ENCODE results near the gene GDF10. TPM values are rescaled to one million over a fixed set of nuclear protein-coding genes. Genes with fewer than 3 reads are reported as not detected.

The GDF10 gene
- total RNA-seq, 4 donors from 2014 or later: 0.29 to 12.6 (median 0.57) TPM

DNA sequence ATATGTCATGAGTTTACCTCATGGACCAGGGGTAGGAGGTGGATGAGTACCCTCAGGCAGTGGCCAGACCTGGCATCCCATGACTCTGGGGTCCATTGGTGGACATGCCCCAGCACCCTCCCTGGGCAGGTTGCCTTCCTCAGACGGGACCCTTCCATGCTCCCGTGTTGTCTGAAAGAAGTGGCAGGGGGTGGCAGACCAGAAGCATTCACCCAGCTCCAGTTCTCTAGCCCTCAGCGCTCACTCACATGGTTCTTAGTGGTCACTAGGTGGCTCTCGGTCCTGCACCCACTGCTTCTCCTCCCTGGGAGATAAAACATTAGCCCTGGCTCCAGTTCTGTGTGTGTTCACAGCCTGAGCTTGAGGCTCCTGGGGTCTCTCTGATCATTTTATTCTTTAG is 54.2 kb downstream of the GDF10 start:
- WGBS, 2 donors: 76 to 87% methylated on average over 3 to 4 of the region's 4 CpGs
- DNase-seq: no peak
- no peaks in the 10 kb centered on the region for H3K9me3 ChIP-seq
- no peak overlapping the region for H3K27ac ChIP-seq
- H3K4me3 ChIP-seq: no peak overlapping the region
- no peaks in the 10 kb centered on the region for H3K4me1 ChIP-seq
- intact Hi-C loops (cut with DNase I): no loop called here
- no peaks in the 10 kb centered on the region for H3K27me3 ChIP-seq
- TF ChIP-seq CTCF (IDR thresholded peaks at IDR 0.05): no peak
- no peak for TF ChIP-seq POLR2A (IDR thresholded peaks at IDR 0.05)
- H3K36me3 ChIP-seq: no peaks in the 10 kb centered on the region

- H3K27ac ChIP-seq: no peak overlapping the region
- H3K9me3 ChIP-seq: no peaks in the 10 kb centered on the region
- 75 to 85% methylated on average over 1 of the region's 1 CpG for WGBS, 2 donors
- no peaks in the 10 kb centered on the region for H3K27me3 ChIP-seq
- no peak overlapping the region for H3K4me3 ChIP-seq
- intact Hi-C loops (cut with DNase I): no loop called here
- no peaks in the 10 kb centered on the region for H3K4me1 ChIP-seq
- no peak for DNase-seq
- no peak for TF ChIP-seq POLR2A (IDR thresholded peaks at IDR 0.05)
- TF ChIP-seq CTCF (IDR thresholded peaks at IDR 0.05): no peak
- no peaks in the 10 kb centered on the region for H3K36me3 ChIP-seq
Observed at GRCh38 chr10:47354900-47355299, 54.9 kb downstream of the GDF10 start.

- Histone ChIP-seq H3K4me1 (peaks cover 0 to 16% (median 0%) of the 10 kb centered on the region in 3 donors), H3K9me3 (no peaks in the 10 kb centered on the region), H3K27ac (no peak overlapping the region), H3K27me3 (no peaks in the 10 kb centered on the region), H3K36me3 (no peaks in the 10 kb centered on the region), H3K4me3 (no peak overlapping the region)
- no peak for DNase-seq
- intact Hi-C loops (cut with DNase I): no loop called here
- no peak for TF ChIP-seq POLR2A (IDR thresholded peaks at IDR 0.05)
- TF ChIP-seq CTCF (IDR thresholded peaks at IDR 0.05): no peak
- WGBS, 2 donors: 83% methylated on average over 4 to 5 of the region's 5 CpGs
Observed at GRCh38 chr10:47356708-47357107, 56.7 kb downstream of the GDF10 start.

DNA sequence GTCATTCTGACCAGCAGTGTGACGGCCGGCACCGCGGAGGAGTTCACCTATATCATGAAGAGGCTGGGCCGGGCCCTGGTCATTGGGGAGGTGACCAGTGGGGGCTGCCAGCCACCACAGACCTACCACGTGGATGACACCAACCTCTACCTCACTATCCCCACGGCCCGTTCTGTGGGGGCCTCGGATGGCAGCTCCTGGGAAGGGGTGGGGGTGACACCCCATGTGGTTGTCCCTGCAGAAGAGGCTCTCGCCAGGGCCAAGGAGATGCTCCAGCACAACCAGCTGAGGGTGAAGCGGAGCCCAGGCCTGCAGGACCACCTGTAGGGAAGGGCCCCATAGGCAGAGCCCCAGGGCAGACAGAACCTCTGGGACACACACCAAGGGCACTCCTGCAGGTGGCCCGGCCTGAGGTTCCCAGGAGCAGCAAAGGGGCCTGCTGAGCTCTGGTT is 57.2 kb downstream of the GDF10 start:
- Histone ChIP-seq H3K9me3 (no peaks in the 10 kb centered on the region), H3K4me1 (peaks cover 0 to 19% (median 0%) of the 10 kb centered on the region in 3 donors), H3K4me3 (no peak overlapping the region), H3K36me3 (no peaks in the 10 kb centered on the region), H3K27ac (no peak overlapping the region), H3K27me3 (no peaks in the 10 kb centered on the region)
- intact Hi-C loops (cut with DNase I): no loop called here
- 88 to 100% methylated on average over 1 to 3 of the region's 12 CpGs for WGBS, 2 donors
- no peak for DNase-seq
- TF ChIP-seq POLR2A (IDR thresholded peaks at IDR 0.05) (no peak), CTCF (IDR thresholded peaks at IDR 0.05) (no peak)

DNA sequence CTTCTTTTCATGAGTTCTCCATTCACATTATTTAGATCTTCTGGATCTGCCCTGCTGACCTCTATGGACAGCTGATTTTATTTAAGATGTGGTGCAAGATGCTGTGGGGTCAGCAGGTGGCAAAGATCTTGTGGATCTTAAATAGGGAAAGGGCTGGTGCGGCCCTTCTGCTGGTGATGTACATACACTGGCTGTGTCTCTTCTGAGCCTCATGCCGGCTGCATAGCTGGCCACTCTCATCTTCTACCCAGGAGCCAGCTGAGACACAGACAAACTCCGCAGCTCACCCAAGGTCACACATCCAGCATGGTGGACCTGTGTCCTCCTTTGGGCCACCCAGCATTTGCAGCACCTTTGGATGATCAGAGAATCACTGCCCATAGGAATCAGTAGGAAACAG is 57.9 kb downstream of the GDF10 start:
- no peaks in the 10 kb centered on the region for H3K27me3 ChIP-seq
- WGBS, 2 donors: 86% methylated on average over 3 of the region's 3 CpGs; no CpG with 5 or more reads in 1 of the 2 donors
- H3K9me3 ChIP-seq: no peaks in the 10 kb centered on the region
- no peak for DNase-seq
- H3K36me3 ChIP-seq: no peaks in the 10 kb centered on the region
- H3K4me3 ChIP-seq: no peak overlapping the region
- H3K4me1 ChIP-seq: peaks cover 0 to 21% (median 0%) of the 10 kb centered on the region in 3 donors
- intact Hi-C loops (cut with DNase I): no loop called here
- H3K27ac ChIP-seq: no peak overlapping the region
- TF ChIP-seq POLR2A (IDR thresholded peaks at IDR 0.05) (no peak), CTCF (IDR thresholded peaks at IDR 0.05) (no peak)

Data from esophagus squamous epithelium (tissue), 5 donors.